Thyroid gland (tissue), 4 donors: ENCODE data around the gene C10orf53.

Source experiments
- CTCF ChIP-seq, 6 experiments: fragments of 200-600 bp in 3 of 6; fragments of 450-650 bp in 3 of 6; sonication (generic) in 3 of 6; IDR thresholded peaks; one replicate each; pipeline ENCODE4 v1.5.1; 2016 to 2019; ENCODE audit warnings: antibody characterized with exemption in 6 of 6, mild to moderate bottlenecking in 2 of 6, inconsistent platforms in 1 of 6, moderate library complexity in 1 of 6
- POLR2A ChIP-seq, 2 donors: fragments of 450-650 bp; IDR thresholded peaks; one replicate each; pipeline ENCODE4 v1.6.1; 2017; ENCODE audit warnings: antibody characterized with exemption in 2 of 2, mild to moderate bottlenecking in 2 of 2, moderate library complexity in 1 of 2

GRCh38 chr10:49666685-49667084, 12.8 kb upstream of the C10orf53 start:
- TF ChIP-seq POLR2A (IDR thresholded peaks at IDR 0.05) (no peak), CTCF (IDR thresholded peaks at IDR 0.05) (no peak)
